HG03139 (cell line): ENCODE data around the gene EDIL3.

ENCODE experiments used
- ATAC-seq: cut with Tn5 transposase; IDR thresholded peaks from one replicate; pipeline ENCODE4 v1.9.1; 2021; ENCODE audit not compliant: unreplicated experiment

Gene EDIL3

GRCh38 chr5:84384604-84385575 is at the start of gene EDIL3:
EDIL3 (minus strand) TSS chr5:84384880; CDS start chr5:84384374, 506 bp downstream.
- no peak for ATAC-seq

- ATAC-seq, result no peak
These were observed 48.8 kb upstream of the EDIL3 start for GRCh38 chr5:84433461-84433860.

DNA sequence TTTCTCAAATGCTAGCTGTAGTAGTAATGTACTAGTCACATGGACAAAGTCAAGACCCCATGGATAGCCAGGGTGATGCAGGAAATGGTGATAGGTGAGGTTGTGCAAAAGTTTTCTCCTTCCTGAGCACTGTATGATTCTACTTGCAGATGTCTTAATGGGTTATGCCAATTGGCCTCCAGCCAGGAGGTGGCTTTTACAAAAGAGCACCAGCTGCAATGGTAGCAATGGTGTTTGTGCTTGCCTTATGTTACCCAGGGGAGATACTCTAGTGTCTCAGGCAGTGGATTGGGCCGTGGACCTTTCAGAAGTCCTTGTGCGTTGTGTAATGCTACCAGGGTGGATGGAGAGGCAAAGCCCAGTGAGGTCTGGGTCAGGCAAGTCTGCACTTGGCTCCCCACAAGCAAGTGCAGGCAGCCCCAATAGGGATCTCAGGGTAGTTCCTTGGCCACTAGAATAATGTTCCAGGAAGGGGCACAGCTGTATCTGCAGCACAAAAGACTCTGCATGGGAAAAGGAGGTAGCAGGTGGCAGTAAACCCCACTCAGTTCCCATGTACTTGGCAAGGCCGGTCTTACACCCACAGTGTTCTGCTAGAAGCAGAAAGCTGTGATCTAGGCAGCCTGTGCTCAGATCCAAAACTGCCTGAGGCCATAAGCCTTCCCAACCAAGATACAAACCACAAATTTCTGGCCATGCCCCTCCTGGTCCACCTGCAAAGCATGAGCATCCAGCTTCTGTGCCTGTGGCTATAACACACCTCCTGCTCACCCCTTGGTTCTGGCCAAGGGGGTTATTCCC is 46.4 kb upstream of the EDIL3 start:
- no peak for ATAC-seq

GRCh38 chr5:84430079-84430478 is 45.4 kb upstream of the EDIL3 start:
- ATAC-seq, result no peak

DNA sequence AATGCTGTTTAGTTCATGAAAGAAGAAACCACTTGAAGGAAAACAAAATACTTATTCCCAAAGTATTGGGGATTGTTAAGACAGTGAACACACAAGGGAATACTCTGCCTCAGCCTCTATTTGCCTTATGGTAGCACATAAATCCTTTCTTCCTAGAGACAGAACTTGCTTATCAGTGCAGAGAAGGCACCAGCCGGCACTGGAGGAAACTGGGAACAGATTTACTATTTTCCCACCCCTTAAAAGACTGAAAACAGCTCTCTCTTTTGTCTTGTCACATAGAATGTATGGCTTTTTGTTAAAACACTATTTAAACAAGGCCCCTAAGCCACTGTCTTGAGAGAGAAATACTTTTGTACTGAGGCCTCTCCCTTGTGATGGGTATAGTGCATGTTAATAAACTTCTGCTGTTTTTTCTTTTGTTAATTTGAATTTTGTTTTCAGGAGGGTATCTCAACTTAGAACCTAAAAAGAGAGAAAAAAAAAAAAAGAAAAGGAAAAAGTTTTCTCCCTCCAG is 40.7 kb upstream of the EDIL3 start:
- no peak for ATAC-seq

GRCh38 chr5:84419742-84420141 is 35.1 kb upstream of the EDIL3 start:
- no peak for ATAC-seq

- ATAC-seq, result no peak
These were observed 27.3 kb upstream of the EDIL3 start for GRCh38 chr5:84411832-84412605.

DNA sequence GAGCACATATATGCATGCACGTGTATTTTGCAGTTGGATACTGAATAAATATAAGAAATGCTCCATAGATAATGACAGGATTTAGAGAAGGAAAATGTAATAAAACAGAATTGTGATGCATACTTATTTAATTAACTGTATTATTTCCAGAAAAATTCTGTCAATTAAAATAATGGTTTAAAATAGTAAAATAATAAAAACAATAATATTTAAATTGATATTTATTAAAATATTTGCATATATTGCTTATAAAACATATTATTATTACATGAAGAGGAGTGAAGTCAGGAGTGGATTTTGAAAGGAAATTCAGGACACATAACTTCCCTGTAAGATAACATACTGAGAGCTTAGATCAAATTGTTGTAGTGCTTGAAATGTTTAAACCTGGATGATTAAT is 21.4 kb upstream of the EDIL3 start:
- ATAC-seq, result no peak

GRCh38 chr5:84403773-84404172 is 19.1 kb upstream of the EDIL3 start:
- ATAC-seq, result no peak

DNA sequence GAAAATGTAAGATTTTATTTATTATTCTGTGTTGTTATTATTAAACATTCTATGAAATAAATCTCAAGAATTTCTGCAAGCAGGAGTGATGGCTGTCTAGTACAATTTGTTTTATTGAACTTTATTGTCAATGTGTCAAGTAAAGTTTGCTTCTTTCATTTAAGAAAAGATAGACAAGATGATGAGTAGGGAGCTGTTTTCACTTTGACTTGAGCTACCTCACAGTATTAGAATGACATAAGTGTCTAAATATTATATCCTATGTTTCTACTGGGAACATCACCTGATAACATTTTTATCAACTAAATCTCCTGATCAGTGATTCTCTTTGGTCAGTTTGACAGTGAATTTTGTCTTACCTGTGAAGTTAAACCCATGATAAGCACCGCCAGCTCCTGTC is 12.7 kb upstream of the EDIL3 start:
- ATAC-seq, result no peak

GRCh38 chr5:84393969-84394368 is 9.3 kb upstream of the EDIL3 start:
- ATAC-seq, result no peak

DNA sequence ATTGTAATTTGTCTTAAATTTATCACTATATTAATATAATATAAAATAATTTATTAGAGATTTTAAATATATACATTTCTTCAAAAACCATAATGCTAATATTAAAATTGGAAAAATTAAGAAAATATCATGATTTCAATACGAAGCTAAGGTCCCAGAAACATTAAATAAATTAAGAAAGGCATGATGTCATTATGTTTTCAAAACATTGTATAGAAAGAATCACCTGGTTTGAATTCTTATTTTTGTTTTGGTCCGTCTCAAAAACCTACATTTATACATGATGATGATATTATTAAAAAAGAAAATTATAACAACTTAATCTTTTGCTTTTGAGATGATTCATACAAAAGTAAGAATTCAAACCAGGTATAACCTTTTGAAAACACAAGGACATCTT is 8.2 kb upstream of the EDIL3 start:
- no peak for ATAC-seq

GRCh38 chr5:84385705-84386104 is 1.0 kb upstream of the EDIL3 start:
- ATAC-seq, result no peak

GRCh38 chr5:84383816-84384603 is 670 bp downstream of the EDIL3 start:
- ATAC-seq, result no peak

- no peak for ATAC-seq
These were observed 1.3 kb downstream of the EDIL3 start for GRCh38 chr5:84383296-84383815.

DNA sequence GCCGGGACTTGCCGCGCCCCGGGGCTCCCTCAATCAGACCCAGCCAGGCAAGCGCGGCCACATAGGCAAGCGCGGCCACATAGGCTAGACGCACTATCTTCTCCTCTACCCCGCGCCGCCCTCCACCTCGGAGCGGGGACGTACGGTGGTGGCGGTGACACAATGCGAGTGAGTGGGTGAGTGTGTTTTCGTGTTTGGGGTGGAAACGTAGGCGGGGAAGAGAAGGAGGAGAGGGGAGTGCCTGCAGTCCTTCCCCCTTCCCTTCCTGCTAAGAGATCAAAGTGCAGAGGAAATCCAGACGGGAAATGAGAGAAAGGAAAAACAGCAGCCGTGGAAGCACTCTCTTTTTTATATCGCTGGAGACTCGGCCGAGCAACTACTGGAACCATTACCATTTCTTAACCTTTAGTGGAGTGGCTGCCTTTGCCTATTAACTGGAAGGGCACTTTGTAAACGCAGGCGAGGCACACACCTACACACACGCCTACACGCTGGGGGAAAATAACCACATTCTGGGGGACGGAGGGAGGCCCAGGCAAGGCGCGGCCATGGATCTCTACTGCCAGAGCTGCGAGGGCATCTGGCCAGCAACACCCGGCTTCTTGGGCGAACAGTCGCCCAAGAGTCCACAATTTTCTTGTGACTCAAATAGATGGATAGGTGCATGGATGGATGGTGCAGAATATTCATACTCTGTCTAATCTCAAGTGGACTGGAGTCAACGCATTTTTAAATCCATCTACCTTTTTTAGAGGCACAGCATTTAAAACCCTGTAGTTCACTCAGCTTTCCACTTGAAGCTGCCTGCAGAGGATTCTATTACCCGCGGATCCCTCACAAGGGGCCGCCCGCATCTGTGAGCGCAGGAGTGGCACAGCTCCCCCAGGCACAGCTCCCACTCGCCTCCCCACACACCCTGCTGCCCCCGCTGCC is 2.1 kb downstream of the EDIL3 start:
- ATAC-seq, result no peak

DNA sequence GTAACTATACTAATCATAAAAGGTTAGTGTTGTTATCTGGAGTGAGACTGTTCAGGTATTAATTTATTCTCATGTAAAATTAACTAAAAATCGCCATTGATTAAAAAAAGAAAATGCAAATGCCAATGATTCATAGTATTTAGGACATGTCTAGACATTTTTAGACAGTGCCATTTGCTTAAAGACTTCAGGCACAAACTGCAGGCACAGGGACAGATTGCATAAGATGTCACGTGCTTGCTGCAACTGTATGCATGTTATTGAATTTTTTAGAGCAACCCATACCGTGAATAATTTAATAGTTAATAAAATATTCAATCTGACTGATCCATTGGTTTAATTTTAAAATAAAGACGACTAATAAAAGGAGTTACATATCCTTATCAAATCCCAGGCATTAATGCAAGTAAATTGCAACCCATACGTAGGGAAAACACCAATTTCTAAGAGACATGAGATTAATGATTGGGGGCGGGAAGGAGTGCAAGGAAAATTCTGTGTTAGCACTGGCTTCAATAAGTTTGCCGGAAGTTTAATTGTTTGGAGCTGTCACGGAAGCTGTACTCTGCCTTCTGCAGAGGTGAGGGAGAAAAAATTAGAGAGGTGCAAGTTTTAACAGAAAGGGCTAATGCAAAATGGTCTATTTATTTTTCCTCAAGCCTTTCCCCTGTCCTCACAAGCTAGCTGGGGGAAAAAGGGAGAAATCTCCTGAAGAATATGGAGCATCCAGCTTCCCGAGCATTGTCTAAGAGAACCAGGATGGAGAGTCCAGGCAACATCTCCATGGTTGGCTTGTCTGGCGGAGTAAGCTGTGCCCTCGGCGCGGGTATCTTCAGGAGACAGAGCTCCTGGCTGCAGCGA is 2.9 kb downstream of the EDIL3 start:
- no peak for ATAC-seq

GRCh38 chr5:84379749-84380148 is 4.9 kb downstream of the EDIL3 start:
- no peak for ATAC-seq
